Liver (tissue), 9 donors: ENCODE data around the gene KSR2. TPM values are rescaled to one million over a fixed set of nuclear protein-coding genes. Genes with fewer than 3 reads are reported as not detected.

Source experiments
- DNase-seq: peaks from one replicate; pipeline ENCODE4 v3.0.0-alpha.2; 2017; ENCODE audit warnings: low spot score
- H3K27ac ChIP-seq, 2 donors: one replicate each; pipeline ENCODE4 v1.7.0; 2013; ENCODE audit warnings: inconsistent platforms in 2 of 2, low read length in 2 of 2, control low read depth in 1 of 2, low read depth in 1 of 2, mild to moderate bottlenecking in 1 of 2
- H3K27me3 ChIP-seq, 4 donors: one replicate each; pipeline versions ENCODE4 v1.6.1 to v1.7.0; 2013; ENCODE audit warnings: low read length in 3 of 4, inconsistent platforms in 1 of 4, mild to moderate bottlenecking in 1 of 4, moderate library complexity in 1 of 4; ENCODE audit not compliant: control insufficient read depth in 4 of 4, insufficient read depth in 4 of 4
- H3K36me3 ChIP-seq, 4 donors: one replicate each; pipeline versions ENCODE4 v1.6.1 to v1.7.0; 2013; ENCODE audit warnings: low read length in 3 of 4, mild to moderate bottlenecking in 3 of 4, low read depth in 1 of 4, moderate library complexity in 1 of 4; ENCODE audit not compliant: control insufficient read depth in 4 of 4, insufficient read depth in 3 of 4
- H3K4me1 ChIP-seq, 4 donors: one replicate each; pipeline versions ENCODE4 v1.6.1 to v1.7.0; 2013; ENCODE audit warnings: low read length in 3 of 4, mild to moderate bottlenecking in 3 of 4, moderate library complexity in 1 of 4; ENCODE audit not compliant: control insufficient read depth in 4 of 4, insufficient read depth in 4 of 4
- H3K4me3 ChIP-seq, 3 donors: one replicate each; pipeline versions ENCODE4 v1.6.1 to v1.7.0; 2013; ENCODE audit warnings: low read length in 3 of 3, control low read depth in 1 of 3, low read depth in 1 of 3, mild to moderate bottlenecking in 1 of 3
- H3K9ac ChIP-seq, 2 donors: one replicate each; pipeline ENCODE4 v1.7.0; 2013; ENCODE audit warnings: low read length in 2 of 2, mild to moderate bottlenecking in 2 of 2, moderate library complexity in 2 of 2, control low read depth in 1 of 2, low read depth in 1 of 2
- H3K9me3 ChIP-seq, 4 donors: one replicate each; pipeline versions ENCODE4 v1.6.1 to v1.7.0; 2013; ENCODE audit warnings: low read length in 3 of 4; ENCODE audit not compliant: control insufficient read depth in 4 of 4
- EGR1 ChIP-seq, 2 donors: IDR thresholded peaks; 2 replicates each; pipeline ENCODE4 v1.6.1; 2016 to 2018; ENCODE audit warnings: antibody characterized with exemption in 2 of 2, low read depth in 2 of 2
- FOXA2 ChIP-seq: IDR thresholded peaks from 2 replicates; pipeline ENCODE4 v1.6.1; 2016; ENCODE audit warnings: antibody characterized with exemption
- GABPA ChIP-seq, 2 donors: IDR thresholded peaks in 1 of 2; conservative IDR thresholded peaks in 1 of 2; 2 replicates each; pipeline ENCODE4 v1.6.1; 2016; ENCODE audit warnings: antibody characterized with exemption in 2 of 2, mild to moderate bottlenecking in 1 of 2, moderate library complexity in 1 of 2
- HNF4A ChIP-seq, 2 donors: conservative IDR thresholded peaks; 2 replicates each; pipeline ENCODE4 v1.6.1; 2016; ENCODE audit warnings: antibody characterized with exemption in 2 of 2, mild to moderate bottlenecking in 2 of 2
- HNF4G ChIP-seq: IDR thresholded peaks from 2 replicates; pipeline ENCODE4 v1.6.1; 2016; ENCODE audit warnings: antibody characterized with exemption
- JUND ChIP-seq, 2 donors: IDR thresholded peaks; 2 replicates each; pipeline ENCODE4 v1.6.1; 2016; ENCODE audit warnings: antibody characterized with exemption in 2 of 2
- NR2F2 ChIP-seq: IDR thresholded peaks from 2 replicates; pipeline ENCODE4 v1.6.1; 2016; ENCODE audit warnings: antibody characterized with exemption
- RAD21 ChIP-seq, 2 donors: IDR thresholded peaks; 2 replicates each; pipeline ENCODE4 v1.6.1; 2016; ENCODE audit warnings: antibody characterized with exemption in 2 of 2, mild to moderate bottlenecking in 2 of 2
- RXRA ChIP-seq, 2 donors: IDR thresholded peaks; 2 replicates each; pipeline ENCODE4 v1.6.1; 2017 to 2018; ENCODE audit warnings: antibody characterized with exemption in 2 of 2, mild to moderate bottlenecking in 1 of 2
- SP1 ChIP-seq: IDR thresholded peaks from 2 replicates; pipeline ENCODE4 v1.6.1; 2018; ENCODE audit warnings: antibody characterized with exemption, mild to moderate bottlenecking
- TAF1 ChIP-seq: conservative IDR thresholded peaks from 2 replicates; pipeline ENCODE4 v1.6.1; 2016; ENCODE audit warnings: antibody characterized with exemption, mild to moderate bottlenecking
- WGBS: extraction: QIAGEN DNeasy Blood & Tissue Kit; methylation state at CpG from one replicate; pipeline ENCODE4 v1.1.7; 2013; 5-methylcytosine and 5-hydroxymethylcytosine counted together
- polyA plus RNA-seq, 2 donors: library from polyadenylated mRNA; stranded (reverse) in 1 of 2; unstranded in 1 of 2; fragments of 200-250 nt in 1 of 2; fragments of >200 nt in 1 of 2; fragmentation: Nextera tagmentation in 1 of 2; extraction: Ambion mirVana in 1 of 2; gene quantifications; one replicate each; pipeline versions ENCODE4 v1.2.1 to v1.2.3, GENCODE V29; 2013 to 2015
- total RNA-seq, 2 donors: library from RNA; depleted of rRNA; stranded (reverse); fragments of >200 nt; gene quantifications; one replicate each; pipeline ENCODE4 v1.2.3, GENCODE V29; 2014
- TF ChIP-seq, protein P1 (sequence below): IDR thresholded peaks from 2 replicates; pipeline ENCODE4 v1.6.1; 2016; ENCODE audit warnings: antibody characterized with exemption
- TF ChIP-seq, protein P2 (sequence below): IDR thresholded peaks from 2 replicates; pipeline ENCODE4 v1.6.1; 2016; ENCODE audit warnings: antibody characterized with exemption, mild to moderate bottlenecking
- TF ChIP-seq, protein P3 (sequence below): fragments of 150-350 bp; IDR thresholded peaks from 2 replicates; pipeline ENCODE4 v1.5.1; 2017; ENCODE audit warnings: improper control_type of control experiment, low read depth, low read length; ENCODE audit not compliant: missing input control
- TF ChIP-seq, protein P4 (sequence below): IDR thresholded peaks from 2 replicates; pipeline ENCODE4 v1.6.1; 2016; ENCODE audit warnings: antibody characterized with exemption
- donor health status: healthy.
- donor health status: healthy.
- donor health status: healthy.
- donor health status: healthy.
- donor health status: healthy.

Gene KSR2
- total and polyA plus RNA-seq, 4 donors: under 0.01 to 0.02 (median under 0.01) TPM; not detected in 1

DNA sequence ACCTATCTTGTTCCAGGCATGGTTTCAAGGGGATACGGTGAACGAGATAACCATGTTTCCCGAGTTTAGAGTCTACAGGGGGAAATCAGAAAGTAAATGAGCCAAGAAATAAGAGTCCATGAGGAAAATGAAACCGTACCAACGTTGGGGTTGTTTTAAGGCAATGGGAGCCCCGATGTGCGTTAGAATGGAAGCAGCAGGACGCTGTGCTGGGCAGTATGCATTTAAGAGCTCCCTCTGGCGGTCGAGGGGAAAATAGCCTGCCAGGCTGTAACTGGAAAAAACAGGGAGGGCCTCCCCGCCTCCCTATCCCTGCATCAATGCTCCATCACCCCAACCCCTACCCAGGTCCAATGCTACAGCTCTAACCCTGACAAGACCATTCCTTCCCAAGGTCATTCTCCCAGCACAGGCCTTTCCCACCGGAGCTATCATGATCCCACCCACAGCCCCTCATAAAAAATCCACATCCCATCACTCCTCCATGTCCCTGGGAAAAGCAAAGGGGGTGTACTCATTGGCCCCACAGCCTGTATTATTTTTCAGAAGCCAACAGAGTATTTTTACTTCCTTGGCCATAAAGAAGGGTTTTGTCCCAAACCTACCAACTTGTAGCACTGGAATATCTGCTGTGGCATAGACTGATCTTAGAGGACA is 381.0 kb downstream of the KSR2 start:
- WGBS: 15% methylated on average over 12 of the region's 12 CpGs
- Histone ChIP-seq H3K4me3 (no peak overlapping the region), H3K9me3 (no peaks in the 10 kb centered on the region), H3K9ac (no peak overlapping the region), H3K27ac (no peak overlapping the region), H3K4me1 (no peaks in the 10 kb centered on the region), H3K27me3 (no peaks in the 10 kb centered on the region), H3K36me3 (no peaks in the 10 kb centered on the region)
- TF ChIP-seq, protein P1, sequence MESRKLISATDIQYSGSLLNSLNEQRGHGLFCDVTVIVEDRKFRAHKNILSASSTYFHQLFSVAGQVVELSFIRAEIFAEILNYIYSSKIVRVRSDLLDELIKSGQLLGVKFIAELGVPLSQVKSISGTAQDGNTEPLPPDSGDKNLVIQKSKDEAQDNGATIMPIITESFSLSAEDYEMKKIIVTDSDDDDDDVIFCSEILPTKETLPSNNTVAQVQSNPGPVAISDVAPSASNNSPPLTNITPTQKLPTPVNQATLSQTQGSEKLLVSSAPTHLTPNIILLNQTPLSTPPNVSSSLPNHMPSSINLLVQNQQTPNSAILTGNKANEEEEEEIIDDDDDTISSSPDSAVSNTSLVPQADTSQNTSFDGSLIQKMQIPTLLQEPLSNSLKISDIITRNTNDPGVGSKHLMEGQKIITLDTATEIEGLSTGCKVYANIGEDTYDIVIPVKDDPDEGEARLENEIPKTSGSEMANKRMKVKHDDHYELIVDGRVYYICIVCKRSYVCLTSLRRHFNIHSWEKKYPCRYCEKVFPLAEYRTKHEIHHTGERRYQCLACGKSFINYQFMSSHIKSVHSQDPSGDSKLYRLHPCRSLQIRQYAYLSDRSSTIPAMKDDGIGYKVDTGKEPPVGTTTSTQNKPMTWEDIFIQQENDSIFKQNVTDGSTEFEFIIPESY: no peak
- TF ChIP-seq, protein P2, sequence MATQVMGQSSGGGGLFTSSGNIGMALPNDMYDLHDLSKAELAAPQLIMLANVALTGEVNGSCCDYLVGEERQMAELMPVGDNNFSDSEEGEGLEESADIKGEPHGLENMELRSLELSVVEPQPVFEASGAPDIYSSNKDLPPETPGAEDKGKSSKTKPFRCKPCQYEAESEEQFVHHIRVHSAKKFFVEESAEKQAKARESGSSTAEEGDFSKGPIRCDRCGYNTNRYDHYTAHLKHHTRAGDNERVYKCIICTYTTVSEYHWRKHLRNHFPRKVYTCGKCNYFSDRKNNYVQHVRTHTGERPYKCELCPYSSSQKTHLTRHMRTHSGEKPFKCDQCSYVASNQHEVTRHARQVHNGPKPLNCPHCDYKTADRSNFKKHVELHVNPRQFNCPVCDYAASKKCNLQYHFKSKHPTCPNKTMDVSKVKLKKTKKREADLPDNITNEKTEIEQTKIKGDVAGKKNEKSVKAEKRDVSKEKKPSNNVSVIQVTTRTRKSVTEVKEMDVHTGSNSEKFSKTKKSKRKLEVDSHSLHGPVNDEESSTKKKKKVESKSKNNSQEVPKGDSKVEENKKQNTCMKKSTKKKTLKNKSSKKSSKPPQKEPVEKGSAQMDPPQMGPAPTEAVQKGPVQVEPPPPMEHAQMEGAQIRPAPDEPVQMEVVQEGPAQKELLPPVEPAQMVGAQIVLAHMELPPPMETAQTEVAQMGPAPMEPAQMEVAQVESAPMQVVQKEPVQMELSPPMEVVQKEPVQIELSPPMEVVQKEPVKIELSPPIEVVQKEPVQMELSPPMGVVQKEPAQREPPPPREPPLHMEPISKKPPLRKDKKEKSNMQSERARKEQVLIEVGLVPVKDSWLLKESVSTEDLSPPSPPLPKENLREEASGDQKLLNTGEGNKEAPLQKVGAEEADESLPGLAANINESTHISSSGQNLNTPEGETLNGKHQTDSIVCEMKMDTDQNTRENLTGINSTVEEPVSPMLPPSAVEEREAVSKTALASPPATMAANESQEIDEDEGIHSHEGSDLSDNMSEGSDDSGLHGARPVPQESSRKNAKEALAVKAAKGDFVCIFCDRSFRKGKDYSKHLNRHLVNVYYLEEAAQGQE: no peak
- TF ChIP-seq NR2F2: no peak
- peak; percentile 92 to 97 for TF ChIP-seq RAD21 (IDR thresholded peaks at IDR 0.05)
- TF ChIP-seq TAF1: no peak
- no peak for TF ChIP-seq RXRA (IDR thresholded peaks at IDR 0.05)
- no peak for TF ChIP-seq EGR1 (IDR thresholded peaks at IDR 0.05; ENCODE audit: low read depth in 2 of 2)
- TF ChIP-seq, protein P3, sequence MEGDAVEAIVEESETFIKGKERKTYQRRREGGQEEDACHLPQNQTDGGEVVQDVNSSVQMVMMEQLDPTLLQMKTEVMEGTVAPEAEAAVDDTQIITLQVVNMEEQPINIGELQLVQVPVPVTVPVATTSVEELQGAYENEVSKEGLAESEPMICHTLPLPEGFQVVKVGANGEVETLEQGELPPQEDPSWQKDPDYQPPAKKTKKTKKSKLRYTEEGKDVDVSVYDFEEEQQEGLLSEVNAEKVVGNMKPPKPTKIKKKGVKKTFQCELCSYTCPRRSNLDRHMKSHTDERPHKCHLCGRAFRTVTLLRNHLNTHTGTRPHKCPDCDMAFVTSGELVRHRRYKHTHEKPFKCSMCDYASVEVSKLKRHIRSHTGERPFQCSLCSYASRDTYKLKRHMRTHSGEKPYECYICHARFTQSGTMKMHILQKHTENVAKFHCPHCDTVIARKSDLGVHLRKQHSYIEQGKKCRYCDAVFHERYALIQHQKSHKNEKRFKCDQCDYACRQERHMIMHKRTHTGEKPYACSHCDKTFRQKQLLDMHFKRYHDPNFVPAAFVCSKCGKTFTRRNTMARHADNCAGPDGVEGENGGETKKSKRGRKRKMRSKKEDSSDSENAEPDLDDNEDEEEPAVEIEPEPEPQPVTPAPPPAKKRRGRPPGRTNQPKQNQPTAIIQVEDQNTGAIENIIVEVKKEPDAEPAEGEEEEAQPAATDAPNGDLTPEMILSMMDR: peak; percentile 91
- TF ChIP-seq HNF4A (conservative IDR thresholded peaks at IDR 0.05): no peak
- TF ChIP-seq GABPA (IDR thresholded peaks at IDR 0.05 in 1 of 2, conservative IDR thresholded peaks at IDR 0.05 in 1 of 2): no peak
- TF ChIP-seq, protein P4, sequence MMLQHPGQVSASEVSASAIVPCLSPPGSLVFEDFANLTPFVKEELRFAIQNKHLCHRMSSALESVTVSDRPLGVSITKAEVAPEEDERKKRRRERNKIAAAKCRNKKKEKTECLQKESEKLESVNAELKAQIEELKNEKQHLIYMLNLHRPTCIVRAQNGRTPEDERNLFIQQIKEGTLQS: no peak
- TF ChIP-seq SP1: no peak
- TF ChIP-seq FOXA2: no peak
- TF ChIP-seq JUND (IDR thresholded peaks at IDR 0.05): no peak
- no peak for TF ChIP-seq HNF4G
- DNase-seq: peak; percentile 61

DNA sequence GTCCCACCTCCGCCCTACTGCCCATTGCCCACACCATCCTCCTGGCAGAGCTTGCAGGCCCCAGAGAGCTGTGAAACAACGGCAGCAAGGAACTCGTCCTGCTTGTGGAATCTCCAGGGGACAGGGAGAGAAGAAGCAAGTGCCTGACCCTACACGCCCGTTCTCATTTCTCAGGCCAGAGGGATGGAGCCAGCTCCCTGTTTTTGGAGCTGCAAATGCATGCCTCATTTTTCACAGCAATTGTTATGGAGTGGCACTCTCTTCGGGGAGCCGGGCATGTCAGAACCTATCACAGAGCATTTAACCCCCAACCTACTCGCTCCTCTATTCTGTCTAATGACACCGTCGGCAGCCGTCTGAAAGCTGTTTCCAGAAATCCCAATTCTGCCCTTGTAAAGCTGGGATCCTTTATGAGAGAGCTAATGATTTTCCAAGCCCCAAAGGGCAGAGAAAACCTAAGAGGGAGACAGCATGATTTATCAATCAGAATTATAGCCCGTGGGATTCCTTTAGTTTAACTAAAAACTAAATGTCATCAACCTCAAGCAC is 385.0 kb downstream of the KSR2 start:
- 31% methylated on average over 12 of the region's 12 CpGs for WGBS
- Histone ChIP-seq H3K9ac (no peak overlapping the region), H3K36me3 (no peaks in the 10 kb centered on the region), H3K4me1 (no peaks in the 10 kb centered on the region), H3K4me3 (no peak overlapping the region), H3K27me3 (no peaks in the 10 kb centered on the region), H3K27ac (no peak overlapping the region), H3K9me3 (no peaks in the 10 kb centered on the region)
- no peak for DNase-seq
- TF ChIP-seq, protein P3: no peak
- TF ChIP-seq, protein P2: no peak
- TF ChIP-seq, protein P1: no peak
